NCI-H345 (cell line): ENCODE measurements around the gene NUDT1.

ENCODE experiments used
- DNase-seq: peaks from one replicate; lab custom pipeline; 2025; lab: John Stamatoyannopoulos, UW

Gene NUDT1

DNA sequence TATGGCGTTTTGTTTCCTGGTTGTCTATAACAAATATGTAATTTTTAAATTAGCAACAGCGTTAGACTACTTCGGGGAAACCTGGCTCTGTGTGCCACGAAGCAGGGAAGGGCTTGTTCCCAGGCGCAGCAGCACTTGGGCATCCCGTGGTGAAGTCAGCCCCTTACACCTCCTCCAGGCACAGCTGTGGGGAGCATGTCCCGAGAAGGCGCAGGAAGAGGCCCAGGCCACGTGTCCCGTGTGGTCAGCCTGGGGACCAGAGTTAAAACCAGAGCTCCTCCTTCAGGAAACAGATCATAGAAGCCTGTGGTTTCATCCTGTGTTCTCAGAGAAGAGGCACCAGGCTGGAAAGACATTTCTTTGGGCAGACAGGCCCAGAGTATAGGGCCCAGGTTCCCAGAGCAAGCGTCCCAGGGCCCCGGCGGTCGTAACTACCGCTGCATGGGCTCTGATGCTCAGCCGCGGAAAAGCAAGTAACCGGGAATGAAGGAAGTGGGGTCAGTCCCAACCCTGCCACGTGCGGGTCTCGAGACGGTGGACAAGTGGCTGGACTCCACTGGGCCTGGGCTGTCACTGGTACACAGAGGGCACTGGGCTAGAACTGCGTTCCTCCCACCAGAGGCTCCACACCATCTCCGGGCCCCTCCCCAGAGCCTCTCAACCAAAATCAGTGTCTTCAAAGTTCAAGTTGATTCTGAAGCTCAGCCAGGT is 7.1 kb downstream of the NUDT1 start:
- no peak for DNase-seq

DNA sequence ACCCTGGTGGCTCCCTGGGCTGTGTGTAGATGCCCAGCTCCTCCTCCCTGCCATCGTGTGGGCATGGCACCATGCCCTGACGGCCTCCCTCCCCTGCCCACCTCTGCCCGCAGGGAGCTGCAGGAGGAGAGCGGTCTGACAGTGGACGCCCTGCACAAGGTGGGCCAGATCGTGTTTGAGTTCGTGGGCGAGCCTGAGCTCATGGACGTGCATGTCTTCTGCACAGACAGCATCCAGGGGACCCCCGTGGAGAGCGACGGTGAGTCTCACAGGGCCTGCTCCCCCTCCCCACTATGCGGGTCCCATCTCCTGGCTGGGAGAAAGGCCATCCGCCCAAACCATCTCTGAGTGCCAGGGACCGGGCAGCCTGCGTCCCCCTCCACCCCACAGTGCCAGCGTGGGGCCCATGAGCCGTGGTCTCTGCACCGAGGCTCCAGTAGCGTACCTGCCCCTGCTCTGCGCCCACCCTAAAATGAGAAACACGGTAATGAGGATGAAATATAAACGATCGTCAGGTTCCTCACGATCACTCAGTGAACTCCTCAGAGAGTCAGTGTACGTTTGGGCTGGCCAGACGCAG is 7.8 kb downstream of the NUDT1 start:
- no peak for DNase-seq

DNA sequence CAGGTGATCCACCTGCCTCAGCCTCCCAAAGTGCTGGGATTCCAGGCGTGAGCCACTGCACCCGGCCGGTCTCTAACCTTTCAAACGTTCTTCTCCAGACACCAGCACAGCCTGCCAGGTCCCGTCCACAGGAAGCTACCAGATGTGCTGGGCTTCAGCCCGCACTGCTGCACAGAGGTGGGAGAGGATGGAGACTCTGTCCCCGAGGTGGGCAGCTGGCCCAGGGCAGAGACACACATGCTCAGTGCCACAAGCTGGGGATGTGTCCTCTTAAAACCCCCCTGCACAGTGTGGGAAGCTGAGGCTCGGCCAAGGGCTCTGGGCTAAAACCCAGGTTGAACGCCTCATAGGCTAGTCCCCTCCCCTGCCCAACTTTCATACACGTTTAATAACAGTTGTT is 9.4 kb downstream of the NUDT1 start:
- DNase-seq: no peak

- DNase-seq: no peak
These were observed 10.1 kb downstream of the NUDT1 start for GRCh38 chr7:2251841-2252771.

DNA sequence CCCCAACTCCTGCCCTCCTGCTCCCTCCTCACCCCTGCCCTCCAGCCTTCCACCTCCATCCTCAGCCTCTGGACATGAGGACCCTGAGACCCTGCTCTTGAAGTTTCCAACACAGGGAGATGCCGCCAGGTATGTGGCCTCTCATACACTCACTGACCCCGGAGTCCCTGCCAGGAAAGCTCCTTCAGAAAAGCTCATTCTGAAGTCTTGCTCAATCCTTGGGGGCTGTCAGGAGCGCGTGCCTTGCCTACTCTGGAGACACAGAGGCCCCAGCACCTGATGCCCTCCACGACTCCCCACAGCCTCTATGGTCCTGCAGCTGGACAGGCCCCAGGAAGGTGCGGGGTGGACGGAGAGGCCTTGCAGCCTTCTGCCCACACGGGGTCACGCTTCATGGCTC is 11.0 kb downstream of the NUDT1 start:
- no peak for DNase-seq

- no peak for DNase-seq
These were observed 11.7 kb downstream of the NUDT1 start for GRCh38 chr7:2253525-2254244.

- DNase-seq: no peak
These were observed 12.6 kb downstream of the NUDT1 start for GRCh38 chr7:2254429-2255144.

GRCh38 chr7:2255145-2256139 is 13.4 kb downstream of the NUDT1 start:
- DNase-seq: no peak

DNA sequence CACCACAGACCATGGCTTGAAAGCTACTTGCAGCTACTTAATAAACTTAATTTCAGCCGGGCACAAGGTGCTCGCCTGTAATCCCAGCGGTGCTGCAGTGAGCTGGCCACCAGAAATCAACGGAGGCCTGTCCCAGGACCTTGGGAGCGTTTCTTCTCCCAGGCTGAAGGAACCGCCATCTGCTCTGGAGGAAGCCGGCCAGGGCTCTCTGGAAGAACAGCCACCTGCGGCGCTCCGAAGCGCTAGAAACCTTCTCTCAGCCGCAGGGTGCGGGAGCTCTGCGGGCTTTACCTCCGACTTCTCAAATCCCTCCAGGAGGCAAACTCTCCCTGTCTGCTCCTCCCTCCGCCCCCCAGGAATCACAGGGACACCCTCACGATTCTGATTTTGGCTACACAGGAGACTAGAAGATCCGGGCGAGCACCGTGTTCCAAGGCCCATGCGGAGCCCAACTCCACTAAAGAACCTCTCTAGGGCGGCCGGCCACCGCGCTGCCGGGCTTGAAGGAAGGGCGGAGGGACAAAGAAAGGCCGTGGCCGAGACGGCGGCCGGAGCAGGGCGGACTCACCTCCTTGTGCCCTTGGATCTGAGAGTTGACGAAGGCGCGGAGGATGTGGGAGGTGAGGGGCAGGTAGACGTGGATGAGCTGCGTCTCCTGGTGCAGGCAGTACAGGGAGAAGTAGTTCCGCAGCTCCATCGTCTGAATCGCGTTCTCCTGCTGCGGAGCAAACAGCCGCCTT is 14.4 kb downstream of the NUDT1 start:
- DNase-seq: no peak

DNA sequence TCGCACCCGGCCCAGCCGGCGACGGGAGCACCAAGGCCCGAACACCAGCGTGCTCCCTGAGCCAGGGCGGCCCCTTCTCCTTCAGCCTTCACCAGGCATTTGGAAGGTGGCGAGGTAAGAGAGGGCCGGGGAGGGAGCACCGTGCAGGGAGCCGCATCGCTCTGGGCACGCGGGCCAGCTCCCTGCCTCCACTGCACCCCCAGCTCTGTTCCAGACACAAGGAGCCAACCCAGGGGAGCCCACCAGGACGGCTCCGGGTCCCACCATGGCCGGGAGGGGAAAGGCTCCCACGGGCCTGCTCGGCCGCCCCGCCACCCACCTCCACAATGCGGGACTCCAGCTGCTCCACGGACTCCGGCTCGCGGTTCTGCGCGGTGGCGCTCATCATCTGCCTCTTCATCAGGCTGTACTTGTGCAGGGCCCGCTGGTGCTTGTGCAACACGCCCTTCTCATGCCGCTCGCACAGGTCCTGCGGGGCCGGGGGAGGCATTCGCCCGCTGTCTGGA is 15.1 kb downstream of the NUDT1 start:
- no peak for DNase-seq

DNA sequence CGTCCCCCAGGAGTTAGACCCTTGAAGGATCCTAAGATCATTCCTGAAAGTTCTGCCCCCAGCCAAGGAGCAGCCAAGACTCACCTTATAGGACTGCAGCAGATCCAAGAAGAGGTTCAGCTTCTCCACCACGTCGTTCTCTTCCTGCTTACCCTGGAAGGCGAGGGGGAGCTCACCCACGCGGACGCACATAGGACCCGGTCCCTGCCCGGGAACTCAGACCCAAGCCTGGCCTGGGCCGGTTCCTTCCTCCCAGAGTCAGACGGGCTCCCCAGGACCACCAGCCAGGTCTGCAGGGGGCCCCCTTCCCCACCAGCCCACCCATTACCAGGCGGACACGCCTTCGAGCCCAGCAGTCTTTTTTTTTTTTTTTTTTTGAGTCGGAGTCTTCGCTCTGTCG is 15.6 kb downstream of the NUDT1 start:
- no peak for DNase-seq

- DNase-seq: no peak
These were observed 16.8 kb downstream of the NUDT1 start for GRCh38 chr7:2258661-2259365.

GRCh38 chr7:2259480-2259879 is 17.5 kb downstream of the NUDT1 start:
- no peak for DNase-seq

DNA sequence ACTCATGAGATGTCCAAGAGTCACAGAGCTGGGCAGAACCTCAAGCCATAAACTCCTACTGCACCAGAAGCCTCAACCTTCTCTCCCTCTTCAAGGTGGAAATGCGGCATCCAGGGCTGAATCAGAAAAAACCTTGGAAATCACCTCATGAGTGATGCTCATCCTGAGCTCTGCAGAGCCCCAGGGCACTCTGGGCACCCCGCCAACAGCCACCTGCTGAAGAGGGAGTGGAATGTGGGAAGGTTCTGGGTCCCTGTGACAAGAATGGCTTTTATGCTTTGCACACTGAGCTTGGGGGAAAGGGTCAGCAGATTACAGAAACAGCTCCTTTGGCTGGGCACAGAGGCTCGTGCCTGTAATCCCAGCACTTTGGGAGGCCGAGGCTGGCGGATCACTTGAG is 18.8 kb downstream of the NUDT1 start:
- DNase-seq: peak; percentile 92

GRCh38 chr7:2261611-2262010 is 19.6 kb downstream of the NUDT1 start:
- DNase-seq: no peak

- DNase-seq: no peak
These were observed 21.1 kb downstream of the NUDT1 start for GRCh38 chr7:2263176-2263575.

GRCh38 chr7:2264158-2264557 is 22.1 kb downstream of the NUDT1 start:
- DNase-seq: no peak

GRCh38 chr7:2266911-2267310 is 24.9 kb downstream of the NUDT1 start:
- DNase-seq: no peak
